NCI-H446 treated with DMSO at 0.1 percent for 48 hours (cell line): ENCODE results near the gene ANKRD26.

Experiments used
- DNase-seq: peaks from one replicate; lab custom pipeline; 2025; lab: John Stamatoyannopoulos, UW

The ANKRD26 gene

GRCh38 chr10:27020243-27020642, 80.1 kb downstream of the ANKRD26 start:
- no peak for DNase-seq

- no peak for DNase-seq
Observed at GRCh38 chr10:27019827-27020226, 80.5 kb downstream of the ANKRD26 start.

GRCh38 chr10:26997610-26998009, 102.7 kb downstream of the ANKRD26 start:
- no peak for DNase-seq

- DNase-seq, result no peak
Observed at GRCh38 chr10:26994743-26995142, 105.6 kb downstream of the ANKRD26 start.

- DNase-seq, result no peak
Observed at GRCh38 chr10:26987851-26988250, 112.4 kb downstream of the ANKRD26 start.

GRCh38 chr10:26983156-26983555, 117.1 kb downstream of the ANKRD26 start:
- DNase-seq, result no peak

- DNase-seq, result no peak
Observed at GRCh38 chr10:26982058-26982457, 118.2 kb downstream of the ANKRD26 start.

GRCh38 chr10:26981232-26981824, 119.0 kb downstream of the ANKRD26 start:
- no peak for DNase-seq

- DNase-seq, result no peak
Observed at GRCh38 chr10:26978519-26978918, 121.8 kb downstream of the ANKRD26 start.

GRCh38 chr10:26977635-26978034, 122.7 kb downstream of the ANKRD26 start:
- DNase-seq, result no peak

- DNase-seq, result no peak
Observed at GRCh38 chr10:26970667-26971066, 129.6 kb downstream of the ANKRD26 start.

- no peak for DNase-seq
Observed at GRCh38 chr10:26969145-26969926, 131.0 kb downstream of the ANKRD26 start.

GRCh38 chr10:26962835-26963234, 137.5 kb downstream of the ANKRD26 start:
- no peak for DNase-seq

GRCh38 chr10:26960308-26960707, 140.0 kb downstream of the ANKRD26 start:
- no peak for DNase-seq

GRCh38 chr10:26959841-26960240, 140.5 kb downstream of the ANKRD26 start:
- no peak for DNase-seq
